H1 (cell line): ENCODE measurements around the gene CENPM. TPM values are rescaled to one million over a fixed set of nuclear protein-coding genes. Genes with fewer than 3 reads are reported as not detected.

Experiments used
- CTCF ChIA-PET: fragments of 300-600 bp; sonication (Branson Sonifier 250); formaldehyde crosslinking; loops from one replicate; lab custom pipeline; 2021; ENCODE audit not compliant: partially characterized antibody; lab: Charles Lee
- POLR2A ChIA-PET: fragments of 300-600 bp; sonication (Branson Sonifier 250); formaldehyde crosslinking; loops from one replicate; lab custom pipeline; 2021; ENCODE audit warnings: inconsistent platforms; ENCODE audit not compliant: partially characterized antibody; lab: Charles Lee
- DNase-seq, 2 experiments: peaks; one replicate each; pipeline versions ENCODE4 v3.0.0 to v3.0.0-alpha.2; 2010 to 2022; ENCODE audit warnings: low spot score in 2 of 2, low read depth in 1 of 2, mixed read lengths in 1 of 2
- FAIRE-seq: peaks from 2 replicates; lab custom pipeline; 2011; peaks lifted over from hg19 to GRCh38; lab: Jason Lieb, UNC
- H2AFZ ChIP-seq: 2 replicates; pipeline ENCODE4 v1.8.1; 2012; ENCODE audit warnings: low read length, inconsistent platforms
- H2AK5ac ChIP-seq: 2 replicates; pipeline ENCODE4 v1.6.1; 2013; ENCODE audit warnings: low read depth, low read length
- H2BK120ac ChIP-seq: replicated peaks from 2 replicates; pipeline ENCODE3; 2013; ENCODE audit warnings: low read depth, low read length, inconsistent platforms
- H2BK12ac ChIP-seq: 2 replicates; pipeline ENCODE4 v1.6.1; 2013; ENCODE audit warnings: low read depth, low read length
- H2BK15ac ChIP-seq: 2 replicates; pipeline ENCODE4 v1.6.1; 2013; ENCODE audit warnings: low read length
- H2BK20ac ChIP-seq: 2 replicates; pipeline ENCODE4 v1.6.1; 2013; ENCODE audit warnings: low read length
- H2BK5ac ChIP-seq: 2 replicates; pipeline ENCODE4 v1.6.1; 2013; ENCODE audit warnings: low read depth, low read length
- H3K14ac ChIP-seq: 2 replicates; pipeline ENCODE4 v1.6.1; 2013; ENCODE audit warnings: inconsistent platforms; ENCODE audit not compliant: insufficient read length
- H3K18ac ChIP-seq: 2 replicates; pipeline ENCODE4 v1.6.1; 2013; ENCODE audit warnings: low read length; ENCODE audit errors: extremely low read depth
- H3K23ac ChIP-seq: 2 replicates; pipeline ENCODE4 v1.6.1; 2013; ENCODE audit warnings: inconsistent platforms; ENCODE audit not compliant: insufficient read length
- H3K23me2 ChIP-seq: 2 replicates; pipeline ENCODE4 v1.6.1; 2013; ENCODE audit warnings: low read depth, low read length
- H3K27ac ChIP-seq: 2 replicates; pipeline ENCODE4 v1.6.1; 2011; ENCODE audit warnings: low read depth, low read length, inconsistent platforms
- H3K27me3 ChIP-seq, 4 experiments: replicated peaks in 1 of 4; 1 replicate in 1 of 4; 2 replicates in 3 of 4; pipeline versions ENCODE4 v1.6.1 to v1.8.1; 2011 to 2013; ENCODE audit warnings: low read length in 3 of 4, mild to moderate bottlenecking in 3 of 4, inconsistent platforms in 2 of 4, mixed read lengths in 2 of 4, moderate library complexity in 1 of 4; ENCODE audit not compliant: control insufficient read depth in 3 of 4, insufficient read depth in 3 of 4; ENCODE audit errors: extremely low read depth in 1 of 4
- H3K36me3 ChIP-seq, 4 experiments: 2 replicates each; pipeline versions ENCODE4 v1.6.1 to v1.8.1; 2011 to 2013; ENCODE audit warnings: mild to moderate bottlenecking in 4 of 4, low read length in 3 of 4, moderate library complexity in 2 of 4, control low read depth in 1 of 4, inconsistent platforms in 1 of 4; ENCODE audit not compliant: insufficient read depth in 4 of 4, control insufficient read depth in 2 of 4
- H3K4ac ChIP-seq: replicated peaks from 2 replicates; pipeline ENCODE3; 2013; ENCODE audit warnings: low read length, low read depth, mixed read lengths, inconsistent platforms; ENCODE audit not compliant: insufficient read length
- H3K4me1 ChIP-seq, 4 experiments: replicated peaks in 1 of 4; 1 replicate in 1 of 4; 2 replicates in 3 of 4; pipeline versions ENCODE4 v1.6.1 to v1.8.1; 2011 to 2013; ENCODE audit warnings: low read length in 3 of 4, inconsistent platforms in 2 of 4, mixed read lengths in 1 of 4; ENCODE audit not compliant: insufficient read depth in 4 of 4, control insufficient read depth in 3 of 4
- H3K4me2 ChIP-seq, 2 experiments: 2 replicates each; pipeline versions ENCODE4 v1.6.1 to v1.8.1; 2011 to 2013; ENCODE audit warnings: low read depth in 2 of 2, low read length in 2 of 2, control low read depth in 1 of 2, inconsistent platforms in 1 of 2, mild to moderate bottlenecking in 1 of 2; ENCODE audit not compliant: insufficient read depth in 1 of 2
- H3K4me3 ChIP-seq, 4 experiments: fragments of 200-600, 300-600 bp in 1 of 4; sonication (generic), shearing (Covaris generic), sonication (Bioruptor Twin) in 1 of 4; 2 replicates each; pipeline versions ENCODE4 v1.5.1 to v1.8.1; 2011 to 2016; ENCODE audit warnings: low read length in 4 of 4, low read depth in 3 of 4, control low read depth in 2 of 4, inconsistent platforms in 2 of 4, mild to moderate bottlenecking in 2 of 4, mixed read lengths in 1 of 4, moderate library complexity in 1 of 4; ENCODE audit not compliant: insufficient read depth in 2 of 4; ENCODE audit errors: extremely low read depth in 1 of 4
- H3K56ac ChIP-seq: replicated peaks from 2 replicates; pipeline ENCODE3; 2013; ENCODE audit warnings: low read depth, mild to moderate bottlenecking, mixed read lengths, low read length, inconsistent platforms; ENCODE audit not compliant: insufficient read length
- H3K79me1 ChIP-seq: 2 replicates; pipeline ENCODE4 v1.6.1; 2013; ENCODE audit warnings: low read depth, low read length, control low read depth
- H3K79me2 ChIP-seq, 2 experiments: 2 replicates each; pipeline versions ENCODE4 v1.6.1 to v1.8.1; 2012 to 2013; ENCODE audit warnings: low read length in 2 of 2, mild to moderate bottlenecking in 2 of 2, inconsistent platforms in 1 of 2; ENCODE audit not compliant: insufficient read depth in 2 of 2, control insufficient read depth in 1 of 2
- H3K9ac ChIP-seq, 4 experiments: replicated peaks in 1 of 4; 1 replicate in 1 of 4; 2 replicates in 3 of 4; pipeline versions ENCODE4 v1.6.1 to v1.8.1; 2011 to 2013; ENCODE audit warnings: low read depth in 3 of 4, low read length in 3 of 4, control low read depth in 2 of 4, mild to moderate bottlenecking in 2 of 4, moderate library complexity in 2 of 4, inconsistent platforms in 1 of 4; ENCODE audit errors: extremely low read depth in 1 of 4
- H3K9me3 ChIP-seq, 2 experiments: 2 replicates each; pipeline versions ENCODE4 v1.6.1 to v1.8.1; 2012 to 2013; ENCODE audit warnings: mild to moderate bottlenecking in 2 of 2, moderate library complexity in 2 of 2, control low read depth in 1 of 2, inconsistent platforms in 1 of 2, low read depth in 1 of 2, low read length in 1 of 2, mixed read lengths in 1 of 2; ENCODE audit not compliant: insufficient read depth in 2 of 2
- H4K20me1 ChIP-seq, 2 experiments: replicated peaks in 1 of 2; 2 replicates each; pipeline versions ENCODE3 to v1.8.1; 2011 to 2013; ENCODE audit warnings: inconsistent platforms in 2 of 2, low read length in 2 of 2, mild to moderate bottlenecking in 1 of 2; ENCODE audit not compliant: insufficient read depth in 2 of 2, control insufficient read depth in 1 of 2
- H4K5ac ChIP-seq: 2 replicates; pipeline ENCODE4 v1.6.1; 2013; ENCODE audit warnings: low read length, low read depth, mixed read lengths, inconsistent platforms; ENCODE audit not compliant: insufficient read length
- H4K8ac ChIP-seq: 2 replicates; pipeline ENCODE4 v1.8.0; 2013; ENCODE audit warnings: mild to moderate bottlenecking, moderate library complexity, low read length, inconsistent platforms; ENCODE audit not compliant: insufficient read depth; ENCODE audit errors: extremely low read depth
- H4K91ac ChIP-seq: replicated peaks from 2 replicates; pipeline ENCODE3; 2013; ENCODE audit warnings: low read length, mixed read lengths, inconsistent platforms; ENCODE audit not compliant: insufficient read length
- CHD1 ChIP-seq: IDR thresholded peaks from 2 replicates; pipeline ENCODE4 v1.6.1; 2012; ENCODE audit warnings: low read depth, low read length, improper control_type of control experiment
- CREB1 ChIP-seq: IDR thresholded peaks from 2 replicates; pipeline ENCODE4 v1.6.1; 2012; ENCODE audit warnings: inconsistent platforms
- GTF2F1 ChIP-seq: IDR thresholded peaks from 2 replicates; pipeline ENCODE4 v1.6.1; 2012; ENCODE audit warnings: low read depth, low read length, improper control_type of control experiment, borderline replicate concordance
- POLR2AphosphoS5 ChIP-seq: IDR thresholded peaks from 2 replicates; pipeline ENCODE4 v1.6.1; 2011; ENCODE audit warnings: low read depth, low read length
- SIRT6 ChIP-seq: IDR thresholded peaks from one replicate; pipeline ENCODE4 v1.7.1; 2012; ENCODE audit warnings: low read length, inconsistent platforms
- SIX5 ChIP-seq: IDR thresholded peaks from 2 replicates; pipeline ENCODE4 v1.6.1; 2011; ENCODE audit warnings: mild to moderate bottlenecking, low read depth, low read length
- SP4 ChIP-seq: IDR thresholded peaks from 2 replicates; pipeline ENCODE4 v1.6.1; 2012; ENCODE audit warnings: low read length, inconsistent platforms
- SUZ12 ChIP-seq: fragments of 200-600 bp; sonication (generic); IDR thresholded peaks from 2 replicates; pipeline ENCODE4 v1.6.1; 2012; ENCODE audit warnings: mild to moderate bottlenecking, inconsistent platforms, low read length, moderate library complexity, mixed read lengths
- WGBS, 2 experiments: shearing (Covaris generic) in 1 of 2; methylation state at CpG; one replicate each; pipeline versions ENCODE4 v1.1.6 to v1.1.7; 2013 to 2015; ENCODE audit warnings: low lambda C conversion rate in 2 of 2, mixed read lengths in 2 of 2, inconsistent platforms in 1 of 2, low coverage in 1 of 2, missing lambda C conversion rate in 1 of 2; ENCODE audit not compliant: insufficient replicate concordance in 2 of 2, insufficient coverage in 1 of 2, insufficient read length in 1 of 2; ENCODE audit errors: extremely low coverage in 1 of 2, missing lambda C conversion rate in 1 of 2; 5-methylcytosine and 5-hydroxymethylcytosine counted together
- polyA plus RNA-seq, 7 experiments: library from polyadenylated mRNA; depleted of rRNA in 3 of 7; stranded (reverse) in 5 of 7; unstranded in 2 of 7; fragments of >200 nt in 5 of 7; fragments of 200-250 nt in 2 of 7; gene quantifications; 1 replicate in 5 of 7; 2 replicates in 1 of 7; 4 replicates in 1 of 7; pipeline versions ENCODE4 v1.2.1 to v1.2.3, GENCODE V29; 2011 to 2013; ENCODE audit warnings: missing spikeins in 2 of 7, mixed read lengths in 2 of 7
- total RNA-seq: library from RNA; stranded (reverse); fragmentation: NEBNext Ultra II Directional; extraction: Animal tissue kit (Norgen Biotek cat#: 25700); gene quantifications from 2 replicates; pipeline ENCODE4 v1.2.1, GENCODE V29; 2021
- TF ChIP-seq, protein P1 (sequence below): IDR thresholded peaks from 2 replicates; pipeline ENCODE4 v1.6.1; 2012; ENCODE audit warnings: inconsistent platforms

The CENPM gene
- total and polyA plus RNA-seq, 2 of the 8 experiments (the other 6 are each of a cell fraction or from before 2014, with no cell fraction given) = 32.0 to 80.4 TPM

DNA sequence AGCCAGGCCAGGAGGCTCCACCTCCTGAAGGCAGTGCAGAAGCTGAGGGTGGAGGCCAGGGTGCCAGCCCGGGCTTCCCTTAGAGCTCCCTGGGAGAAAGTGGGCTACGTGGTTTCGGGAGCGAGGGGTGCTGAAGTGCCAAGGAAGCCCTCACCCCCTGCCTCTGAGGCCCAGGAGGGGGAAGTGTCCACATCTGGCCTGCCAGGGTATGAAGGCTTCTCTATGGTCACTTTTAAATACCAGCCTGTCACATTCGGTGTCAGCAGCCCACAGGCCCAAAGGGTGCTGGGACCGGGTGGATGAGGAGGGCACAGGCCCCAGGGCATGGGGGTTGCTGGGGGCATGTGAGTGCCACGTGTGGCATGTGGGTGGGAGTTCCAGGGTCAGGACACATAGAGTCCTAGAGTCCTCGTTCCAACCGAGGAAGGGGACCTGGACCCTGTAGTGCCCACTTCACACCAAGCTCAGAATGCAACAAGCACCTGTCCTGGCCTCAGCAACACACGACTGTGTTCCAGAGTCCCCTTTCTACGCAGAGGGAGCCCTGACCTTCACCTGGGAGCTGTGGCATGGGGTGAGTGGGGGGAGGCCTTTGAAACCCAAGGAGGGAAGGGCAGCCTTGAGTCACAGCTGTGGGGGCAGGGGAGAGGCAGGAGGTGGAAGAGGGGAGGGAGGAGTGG, 33.8 kb downstream of the CENPM start:
- Histone ChIP-seq H3K27ac (no peak overlapping the region), H3K56ac (no peak overlapping the region), H3K14ac (no peak overlapping the region), H3K4me1 (peaks cover 0 to 25% (median 12%) of the 10 kb centered on the region in 4 experiments; a peak in 6 of 7 replicates), H4K91ac (no peak overlapping the region), H3K27me3 (peaks cover 77 to 98% (median 94%) of the 10 kb centered on the region in 4 experiments), H3K79me1 (no peaks in the 10 kb centered on the region), H3K4me3 (peak overlapping the region in 1 of 4 experiments; percentile 15; a peak in 1 of 8 replicates), H3K4ac (no peak overlapping the region), H4K8ac (no peak overlapping the region), H3K4me2 (peak overlapping the region; percentile 39 to 68; a peak in 2 of 4 replicates), H2BK120ac (no peak overlapping the region), H3K23ac (no peak overlapping the region), H2BK12ac (peak overlapping the region; percentile 39; the same call in 1 of the 2 replicates), H3K9ac (no peak overlapping the region), H2BK20ac (no peak overlapping the region), H2BK5ac (no peak overlapping the region), H3K79me2 (no peaks in the 10 kb centered on the region), H2AK5ac (peak overlapping the region; percentile 70; the same call in 1 of the 2 replicates), H3K23me2 (peaks cover 10% of the 10 kb centered on the region; the same call in 1 of the 2 replicates), H2AFZ (no peak overlapping the region), H3K18ac (no peak overlapping the region; the same call in 1 of the 2 replicates), H4K5ac (no peak overlapping the region), H3K36me3 (peaks cover 0 to 16% (median 0%) of the 10 kb centered on the region in 4 experiments; a peak in 1 of 8 replicates), H2BK15ac (peak overlapping the region; percentile 72; the same call in 1 of the 2 replicates), H3K9me3 (no peaks in the 10 kb centered on the region; a peak in 1 of 4 replicates), H4K20me1 (peaks cover 13 to 28% of the 10 kb centered on the region in 2 experiments)
- no peak for FAIRE-seq
- ChIA-PET POLR2A (interaction anchor here (0.7 to 1.3 kb wide), 4 partner anchors 13 to 33 kb away, joined by 3 to 4 read pairs (median 4); partner anchors contain the start of genes CENPM and TNFRSF13C), CTCF (interaction anchor here (0.9 to 1.3 kb wide), 4 partner anchors 9 to 216 kb away, joined by 3 to 5 read pairs (median 4); no protein-coding TSS in a partner anchor)
- DNase-seq = no peak
- no peak for TF ChIP-seq SP4
- TF ChIP-seq CREB1 = no peak
- TF ChIP-seq SIRT6 = no peak
- no peak for TF ChIP-seq SIX5
- no peak for TF ChIP-seq POLR2AphosphoS5
- TF ChIP-seq CHD1 = no peak
- TF ChIP-seq, protein P1, sequence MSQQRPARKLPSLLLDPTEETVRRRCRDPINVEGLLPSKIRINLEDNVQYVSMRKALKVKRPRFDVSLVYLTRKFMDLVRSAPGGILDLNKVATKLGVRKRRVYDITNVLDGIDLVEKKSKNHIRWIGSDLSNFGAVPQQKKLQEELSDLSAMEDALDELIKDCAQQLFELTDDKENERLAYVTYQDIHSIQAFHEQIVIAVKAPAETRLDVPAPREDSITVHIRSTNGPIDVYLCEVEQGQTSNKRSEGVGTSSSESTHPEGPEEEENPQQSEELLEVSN = no peak
- no peak; the same call in 1 of the 2 replicates for TF ChIP-seq SUZ12
- no peak for TF ChIP-seq GTF2F1
- 70% methylated on average over 9 of the region's 11 CpGs; no CpG with 5 or more reads in 1 of the 2 experiments for WGBS, 2 experiments
